ENCODE measurements around the gene ACTG1. TPM values are rescaled to one million over a fixed set of nuclear protein-coding genes. Genes with fewer than 3 reads are reported as not detected.

Gene ACTG1
- total RNA-seq, 1 donor from 2014 or later, result 3,451 TPM

GRCh38 chr17:81479175-81480071 lies 33.2 kb downstream of the ACTG1 start:
- Mint-ChIP-seq H3K27ac (peak overlapping the region; percentile 46), H3K9me3 (no peaks in the 10 kb centered on the region), H3K4me3 (peak overlapping the region; percentile 58), H3K27me3 (peaks cover 14% of the 10 kb centered on the region), H3K36me3 (no peaks in the 10 kb centered on the region), H3K4me1 (ENCODE audit: unreplicated experiment) (peaks cover 26% of the 10 kb centered on the region)
- TF ChIP-seq CTCF (conservative IDR thresholded peaks at IDR 0.05), result no peak
- DNase-seq (ENCODE audit: extremely low spot score, unreplicated experiment), result no peak

- no peak overlapping the region for H3K27ac Mint-ChIP-seq
- H3K4me3 Mint-ChIP-seq, result peak overlapping the region; percentile 35
- H3K36me3 Mint-ChIP-seq, result no peaks in the 10 kb centered on the region
- H3K9me3 Mint-ChIP-seq, result no peaks in the 10 kb centered on the region
- no peak for TF ChIP-seq CTCF (conservative IDR thresholded peaks at IDR 0.05)
- DNase-seq (ENCODE audit: extremely low spot score, unreplicated experiment), result no peak
- peaks cover 17% of the 10 kb centered on the region for H3K27me3 Mint-ChIP-seq
- H3K4me1 Mint-ChIP-seq (ENCODE audit: unreplicated experiment), result peaks cover 29% of the 10 kb centered on the region
Observed at GRCh38 chr17:81478119-81478518, 34.5 kb downstream of the ACTG1 start.

DNA sequence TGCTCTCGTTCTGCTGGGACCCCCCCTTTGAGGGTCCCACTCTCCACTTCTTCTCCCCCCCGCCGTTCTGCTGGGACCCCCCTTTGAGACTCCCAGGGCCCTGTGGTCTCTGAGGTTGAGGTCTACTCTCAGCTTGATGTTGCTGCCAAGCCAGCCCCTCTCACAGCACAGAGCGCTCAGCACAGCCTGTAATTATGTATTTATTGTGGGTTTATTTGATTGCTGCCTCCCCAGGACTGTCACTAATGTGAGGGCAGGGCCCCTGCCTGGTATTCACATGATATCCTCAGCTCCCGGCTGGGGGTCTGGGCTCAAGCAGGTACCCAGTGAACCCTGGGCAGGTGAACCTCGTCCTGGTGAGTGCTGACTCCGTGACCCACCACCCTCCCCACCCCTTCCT lies 35.4 kb downstream of the ACTG1 start:
- DNase-seq (ENCODE audit: extremely low spot score, unreplicated experiment), result no peak
- Mint-ChIP-seq H3K9me3 (no peaks in the 10 kb centered on the region), H3K4me1 (ENCODE audit: unreplicated experiment) (peaks cover 23% of the 10 kb centered on the region), H3K4me3 (no peak overlapping the region), H3K27me3 (peaks cover 12% of the 10 kb centered on the region), H3K27ac (no peak overlapping the region), H3K36me3 (no peaks in the 10 kb centered on the region)
- TF ChIP-seq CTCF (conservative IDR thresholded peaks at IDR 0.05), result no peak

- no peak for DNase-seq (ENCODE audit: extremely low spot score, unreplicated experiment)
- Mint-ChIP-seq H3K27ac (no peak overlapping the region), H3K27me3 (peaks cover 9% of the 10 kb centered on the region), H3K4me3 (no peak overlapping the region), H3K4me1 (ENCODE audit: unreplicated experiment) (peaks cover 26% of the 10 kb centered on the region), H3K36me3 (no peaks in the 10 kb centered on the region), H3K9me3 (no peaks in the 10 kb centered on the region)
- no peak for TF ChIP-seq CTCF (conservative IDR thresholded peaks at IDR 0.05)
Observed at GRCh38 chr17:81476635-81477034, 36.0 kb downstream of the ACTG1 start.

- no peaks in the 10 kb centered on the region for H3K9me3 Mint-ChIP-seq
- H3K27me3 Mint-ChIP-seq, result peaks cover 9% of the 10 kb centered on the region
- TF ChIP-seq CTCF (conservative IDR thresholded peaks at IDR 0.05), result no peak
- peaks cover 28% of the 10 kb centered on the region for H3K4me1 Mint-ChIP-seq (ENCODE audit: unreplicated experiment)
- DNase-seq (ENCODE audit: extremely low spot score, unreplicated experiment), result no peak
- H3K4me3 Mint-ChIP-seq, result no peak overlapping the region
- H3K27ac Mint-ChIP-seq, result no peak overlapping the region
- no peaks in the 10 kb centered on the region for H3K36me3 Mint-ChIP-seq
Observed at GRCh38 chr17:81476097-81476496, 36.5 kb downstream of the ACTG1 start.

Data from type B pancreatic cell (in vitro differentiated cells).